ENCODE results near the gene LSM2. TPM values are rescaled to one million over a fixed set of nuclear protein-coding genes. Genes with fewer than 3 reads are reported as not detected.
"Not testable (repeated sequence)": the region's sequence is repeated elsewhere in the genome, so short reads cannot be mapped to it uniquely, and the experiment has no call there.

LSM2 gene
- total RNA-seq, 1 donor from 2014 or later, result 112 TPM

DNA sequence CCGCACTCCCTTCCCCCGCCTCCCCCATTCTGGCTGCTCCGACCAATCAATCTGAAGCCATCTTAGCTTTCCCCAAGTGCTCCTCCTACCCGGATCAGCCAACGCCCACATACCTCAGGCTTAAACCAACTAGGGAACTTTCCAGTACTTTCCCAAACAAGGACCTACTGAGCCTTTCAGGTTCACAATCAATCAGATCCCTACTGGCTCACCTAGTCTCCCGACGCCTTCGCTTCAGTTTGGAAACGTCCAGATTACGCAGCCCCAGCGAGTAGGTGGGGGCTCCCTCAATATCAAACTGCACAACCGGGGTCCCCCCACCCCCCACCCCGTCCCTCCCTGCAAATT, 7.9 kb upstream of the LSM2 start:
- TF ChIP-seq, protein P1, sequence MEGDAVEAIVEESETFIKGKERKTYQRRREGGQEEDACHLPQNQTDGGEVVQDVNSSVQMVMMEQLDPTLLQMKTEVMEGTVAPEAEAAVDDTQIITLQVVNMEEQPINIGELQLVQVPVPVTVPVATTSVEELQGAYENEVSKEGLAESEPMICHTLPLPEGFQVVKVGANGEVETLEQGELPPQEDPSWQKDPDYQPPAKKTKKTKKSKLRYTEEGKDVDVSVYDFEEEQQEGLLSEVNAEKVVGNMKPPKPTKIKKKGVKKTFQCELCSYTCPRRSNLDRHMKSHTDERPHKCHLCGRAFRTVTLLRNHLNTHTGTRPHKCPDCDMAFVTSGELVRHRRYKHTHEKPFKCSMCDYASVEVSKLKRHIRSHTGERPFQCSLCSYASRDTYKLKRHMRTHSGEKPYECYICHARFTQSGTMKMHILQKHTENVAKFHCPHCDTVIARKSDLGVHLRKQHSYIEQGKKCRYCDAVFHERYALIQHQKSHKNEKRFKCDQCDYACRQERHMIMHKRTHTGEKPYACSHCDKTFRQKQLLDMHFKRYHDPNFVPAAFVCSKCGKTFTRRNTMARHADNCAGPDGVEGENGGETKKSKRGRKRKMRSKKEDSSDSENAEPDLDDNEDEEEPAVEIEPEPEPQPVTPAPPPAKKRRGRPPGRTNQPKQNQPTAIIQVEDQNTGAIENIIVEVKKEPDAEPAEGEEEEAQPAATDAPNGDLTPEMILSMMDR (conservative IDR thresholded peaks at IDR 0.05; ENCODE audit: low read depth, low read length), result no peak
- peak; percentile 96 for DNase-seq (ENCODE audit: low read depth)
- peak overlapping the region; percentile 61 for H3K4me3 ChIP-seq (ENCODE audit: low read depth, low read length)

DNA sequence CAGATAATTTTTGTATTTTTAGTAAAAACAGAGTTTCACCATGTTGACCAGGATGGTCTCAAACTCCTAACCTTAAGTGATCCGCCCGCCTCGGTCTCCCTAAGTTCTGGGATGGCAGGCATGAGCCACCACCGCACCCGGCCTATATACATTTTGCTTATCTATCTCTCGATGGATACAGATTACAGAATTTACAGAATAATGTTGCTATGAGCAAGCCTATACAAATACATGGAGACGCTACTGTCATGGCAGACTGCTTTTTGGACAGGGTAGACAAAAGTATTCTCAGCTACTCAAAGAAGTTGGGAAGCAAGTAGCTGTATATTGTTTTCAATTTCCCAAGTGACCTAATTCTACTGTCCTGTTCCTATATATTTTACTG, 6.7 kb upstream of the LSM2 start:
- TF ChIP-seq, protein P1 (conservative IDR thresholded peaks at IDR 0.05; ENCODE audit: low read depth, low read length), result no peak
- no peak overlapping the region for H3K4me3 ChIP-seq (ENCODE audit: low read depth, low read length)
- DNase-seq (ENCODE audit: low read depth), result no peak

DNA sequence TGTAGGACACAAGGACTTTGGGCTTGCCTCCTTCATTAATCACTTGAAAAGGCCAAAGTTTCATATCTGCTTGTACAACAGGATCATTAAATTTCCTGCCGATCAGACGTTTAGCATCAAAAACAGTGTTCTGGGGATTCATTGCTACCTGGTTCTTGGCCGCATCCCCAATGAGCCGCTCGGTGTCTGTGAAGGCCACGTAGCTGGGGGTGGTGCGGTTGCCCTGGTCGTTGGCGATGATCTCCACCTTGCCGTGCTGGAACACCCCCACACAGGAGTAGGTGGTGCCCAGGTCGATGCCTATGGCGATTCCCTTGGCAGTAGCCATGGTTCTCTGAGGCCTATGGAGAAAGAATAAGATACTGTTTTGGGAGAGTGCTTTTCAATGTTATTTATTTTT, 4.9 kb upstream of the LSM2 start:
- TF ChIP-seq, protein P1 (conservative IDR thresholded peaks at IDR 0.05; ENCODE audit: low read depth, low read length), result no peak
- DNase-seq (ENCODE audit: low read depth), result no peak
- no peak overlapping the region for H3K4me3 ChIP-seq (ENCODE audit: low read depth, low read length)

DNA sequence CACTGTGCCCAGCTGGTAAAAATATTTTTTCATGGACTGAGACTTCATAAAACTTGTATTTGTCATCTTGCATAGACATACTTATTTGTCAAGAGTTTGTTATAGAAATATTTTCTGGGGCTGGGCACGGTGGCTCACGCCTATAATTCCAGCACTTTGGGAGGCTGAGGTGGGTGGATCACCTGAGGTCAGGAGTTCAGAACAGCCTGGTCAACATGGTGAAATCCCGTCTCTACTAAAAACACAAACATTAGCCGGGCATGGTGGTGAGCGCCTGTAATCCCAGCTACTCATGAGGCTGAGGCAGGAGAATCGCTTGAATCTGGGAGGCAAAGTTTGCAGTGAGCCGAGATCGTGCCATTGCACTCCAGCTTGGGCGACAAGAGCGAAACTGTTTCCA, 1.8 kb upstream of the LSM2 start:
- not testable (repeated sequence) for DNase-seq (ENCODE audit: low read depth); H3K4me3 ChIP-seq (ENCODE audit: low read depth, low read length)

DNA sequence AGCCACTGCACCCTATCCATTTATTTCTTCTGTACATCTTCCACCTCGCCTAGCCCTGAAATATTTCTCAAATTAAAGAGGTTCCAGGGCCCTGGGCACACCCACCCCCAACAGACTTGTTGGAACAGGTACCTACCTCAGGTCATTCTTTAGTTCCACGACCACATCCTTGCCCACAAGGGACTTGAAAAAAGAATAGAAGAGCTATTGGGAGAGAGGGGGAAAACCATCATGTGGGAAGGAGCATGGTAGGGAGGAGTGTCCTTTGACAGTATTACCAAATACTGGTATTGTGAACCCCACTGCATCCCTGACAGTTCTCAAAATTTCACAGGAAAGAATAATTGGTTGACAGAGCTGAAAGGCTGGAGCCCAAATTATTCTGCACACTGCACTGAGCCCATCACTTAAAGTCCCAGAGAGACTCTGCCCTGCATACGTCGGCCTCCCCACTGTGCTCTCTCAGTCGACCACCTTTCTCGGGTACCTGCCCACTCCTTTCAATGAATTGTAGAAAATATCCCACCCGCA, 762 bp downstream of the LSM2 start:
- peak overlapping the region; percentile 78 for H3K4me3 ChIP-seq (ENCODE audit: low read depth, low read length)

DNA sequence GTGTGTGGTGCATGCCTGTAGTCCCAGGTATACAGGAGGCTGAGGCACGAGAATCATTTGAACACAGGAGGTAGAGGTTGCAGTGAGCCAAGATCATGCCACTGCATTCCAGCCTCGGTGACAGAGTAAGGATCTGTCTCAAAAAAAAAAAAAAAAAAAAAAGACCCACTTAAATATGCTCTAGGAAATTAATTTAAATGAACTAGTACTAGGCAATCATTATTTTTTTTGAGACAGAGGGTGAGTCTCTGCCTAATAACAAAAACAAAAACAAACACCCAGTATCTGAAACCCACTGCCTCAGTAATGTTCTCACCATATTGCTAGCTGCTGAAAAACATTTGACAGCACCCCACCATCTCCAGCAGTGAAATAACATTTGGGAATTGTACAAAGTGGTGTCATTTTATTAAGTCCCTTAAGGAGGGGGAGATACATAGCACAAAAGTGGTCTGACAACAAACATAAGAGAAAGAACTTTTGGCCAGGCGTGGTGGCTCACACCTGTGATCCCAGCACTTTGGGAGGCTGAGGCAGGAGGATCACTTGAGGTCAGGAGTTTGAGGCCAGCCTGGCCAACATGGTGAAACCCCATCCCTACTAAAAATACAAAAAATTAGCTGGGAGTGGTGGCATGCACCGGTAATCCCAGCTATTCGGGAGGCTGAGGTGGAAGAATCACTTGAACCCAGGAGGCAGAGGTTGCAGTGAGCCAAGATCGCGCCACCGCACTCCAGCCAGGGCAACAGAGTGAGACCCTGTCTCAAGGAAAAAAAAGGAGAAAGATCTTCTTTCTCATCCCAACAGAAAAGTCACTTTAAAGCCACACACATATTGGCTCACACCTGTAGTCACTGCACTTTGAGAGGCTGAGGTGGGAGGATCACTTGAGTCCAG, 5.5 kb downstream of the LSM2 start:
- DNase-seq (ENCODE audit: low read depth); H3K4me3 ChIP-seq (ENCODE audit: low read depth, low read length): not testable (repeated sequence)

More for the DNA sequence above, 762 bp downstream of the LSM2 start:
- TF ChIP-seq, protein P1 (conservative IDR thresholded peaks at IDR 0.05; ENCODE audit: low read depth, low read length), result no peak
- DNase-seq (ENCODE audit: low read depth), result no peak

DNA sequence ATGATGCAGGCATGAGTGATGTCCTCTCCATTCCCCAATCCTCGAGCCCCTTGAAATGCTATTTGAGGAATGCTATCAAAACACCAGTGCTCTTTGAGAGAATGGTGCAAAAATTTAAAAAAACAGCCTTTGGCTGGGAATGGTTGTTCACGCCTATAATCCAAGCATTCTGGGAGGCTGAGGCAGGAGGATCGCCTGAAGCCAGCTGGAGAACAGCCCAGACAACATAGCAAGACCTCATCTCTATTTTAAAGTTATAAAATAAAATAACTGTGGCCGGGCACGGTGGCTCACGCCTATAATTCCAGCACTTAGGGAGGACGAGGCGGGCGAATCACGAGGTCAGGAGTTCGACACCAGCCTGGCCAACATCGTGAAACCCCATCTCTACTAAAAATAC, 7.0 kb downstream of the LSM2 start:
- H3K4me3 ChIP-seq (ENCODE audit: low read depth, low read length), result no peak overlapping the region
- DNase-seq (ENCODE audit: low read depth), result no peak
- TF ChIP-seq, protein P1 (conservative IDR thresholded peaks at IDR 0.05; ENCODE audit: low read depth, low read length), result no peak

DNA sequence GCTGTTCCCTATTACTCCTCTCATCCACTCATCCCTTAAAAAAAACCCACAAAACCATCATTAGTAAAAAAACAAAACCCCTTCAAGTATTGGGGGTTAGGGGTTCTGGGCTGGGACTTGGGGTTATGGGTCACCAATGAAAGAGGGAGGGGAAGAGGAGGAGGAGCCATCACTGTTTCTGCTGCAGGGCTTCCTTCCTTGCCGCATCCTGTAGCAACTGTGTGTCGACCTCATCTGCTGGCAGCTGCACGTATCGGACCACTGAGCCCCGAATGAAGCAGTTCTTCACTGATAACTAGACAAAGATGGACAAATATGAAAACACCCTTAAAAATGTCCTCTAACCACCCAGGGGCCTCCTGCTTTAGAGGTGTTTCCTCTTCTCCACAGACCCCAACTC, 9.2 kb downstream of the LSM2 start:
- no peak for DNase-seq (ENCODE audit: low read depth)
- H3K4me3 ChIP-seq (ENCODE audit: low read depth, low read length), result no peak overlapping the region
- TF ChIP-seq, protein P1 (conservative IDR thresholded peaks at IDR 0.05; ENCODE audit: low read depth, low read length), result no peak

All from epithelial cell of proximal tubule (primary cell).